ENCODE results near the gene ECM1. TPM values are rescaled to one million over a fixed set of nuclear protein-coding genes. Genes with fewer than 3 reads are reported as not detected.

Gene ECM1
- total RNA-seq, 2 experiments from 2014 or later = 2.0 to 3.8 TPM

DNA sequence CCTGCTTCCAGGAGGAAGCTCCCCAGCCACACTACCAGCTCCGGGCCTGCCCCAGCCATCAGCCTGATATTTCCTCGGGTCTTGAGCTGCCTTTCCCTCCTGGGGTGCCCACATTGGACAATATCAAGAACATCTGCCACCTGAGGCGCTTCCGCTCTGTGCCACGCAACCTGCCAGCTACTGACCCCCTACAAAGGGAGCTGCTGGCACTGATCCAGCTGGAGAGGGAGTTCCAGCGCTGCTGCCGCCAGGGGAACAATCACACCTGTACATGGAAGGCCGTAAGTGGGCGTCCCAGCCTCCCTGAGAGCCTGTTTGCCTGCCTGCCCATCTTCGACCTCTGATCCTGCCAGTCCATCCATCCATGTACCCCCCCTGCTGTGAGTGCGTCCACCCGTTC lies 3.6 kb downstream of the ECM1 start:
- Histone ChIP-seq H3K27ac (ENCODE audit: low read depth, low read length, poor library complexity, severe bottlenecking) (no peak overlapping the region), H3K9me2 (ENCODE audit: insufficient read depth, low read length) (no peaks in the 10 kb centered on the region), H3K4me1 (ENCODE audit: insufficient read depth, low read length, poor library complexity, severe bottlenecking) (peaks cover 21% of the 10 kb centered on the region), H3K36me3 (ENCODE audit: insufficient read depth, low read length) (peaks cover 11% of the 10 kb centered on the region; the same call in 1 of the 2 replicates), H3K9me3 (ENCODE audit: low read length) (no peaks in the 10 kb centered on the region), H3K79me2 (ENCODE audit: insufficient read depth, low read depth, low read length) (no peaks in the 10 kb centered on the region), H3K4me2 (ENCODE audit: low read length) (no peak overlapping the region), H2AFZ (ENCODE audit: low read length) (no peak overlapping the region), H3K4me3 (ENCODE audit: low read depth, low read length, poor library complexity, severe bottlenecking) (no peak overlapping the region), H4K20me1 (ENCODE audit: insufficient read depth, low read length) (no peaks in the 10 kb centered on the region)
- ChIA-PET CTCF (ENCODE audit: unreplicated experiment) (no interaction called here), POLR2A (interaction anchor here (0.6 kb wide), 1 partner anchor 107 kb away, joined by 4 read pairs; no protein-coding TSS in a partner anchor)
- TF ChIP-seq, protein P1, sequence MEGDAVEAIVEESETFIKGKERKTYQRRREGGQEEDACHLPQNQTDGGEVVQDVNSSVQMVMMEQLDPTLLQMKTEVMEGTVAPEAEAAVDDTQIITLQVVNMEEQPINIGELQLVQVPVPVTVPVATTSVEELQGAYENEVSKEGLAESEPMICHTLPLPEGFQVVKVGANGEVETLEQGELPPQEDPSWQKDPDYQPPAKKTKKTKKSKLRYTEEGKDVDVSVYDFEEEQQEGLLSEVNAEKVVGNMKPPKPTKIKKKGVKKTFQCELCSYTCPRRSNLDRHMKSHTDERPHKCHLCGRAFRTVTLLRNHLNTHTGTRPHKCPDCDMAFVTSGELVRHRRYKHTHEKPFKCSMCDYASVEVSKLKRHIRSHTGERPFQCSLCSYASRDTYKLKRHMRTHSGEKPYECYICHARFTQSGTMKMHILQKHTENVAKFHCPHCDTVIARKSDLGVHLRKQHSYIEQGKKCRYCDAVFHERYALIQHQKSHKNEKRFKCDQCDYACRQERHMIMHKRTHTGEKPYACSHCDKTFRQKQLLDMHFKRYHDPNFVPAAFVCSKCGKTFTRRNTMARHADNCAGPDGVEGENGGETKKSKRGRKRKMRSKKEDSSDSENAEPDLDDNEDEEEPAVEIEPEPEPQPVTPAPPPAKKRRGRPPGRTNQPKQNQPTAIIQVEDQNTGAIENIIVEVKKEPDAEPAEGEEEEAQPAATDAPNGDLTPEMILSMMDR (conservative IDR thresholded peaks at IDR 0.05; ENCODE audit: low read length) = no peak
- TF ChIP-seq EZH2phosphoT487 (IDR thresholded peaks at IDR 0.05; ENCODE audit: borderline replicate concordance, low read depth, low read length) = no peak
- no peak for DNase-seq (ENCODE audit: low spot score)
- intact Hi-C loops (cut with micrococcal nuclease; ENCODE audit: unreplicated experiment) = no loop called here
- no TSS peak for BruUV-seq (replicated peaks)

DNA sequence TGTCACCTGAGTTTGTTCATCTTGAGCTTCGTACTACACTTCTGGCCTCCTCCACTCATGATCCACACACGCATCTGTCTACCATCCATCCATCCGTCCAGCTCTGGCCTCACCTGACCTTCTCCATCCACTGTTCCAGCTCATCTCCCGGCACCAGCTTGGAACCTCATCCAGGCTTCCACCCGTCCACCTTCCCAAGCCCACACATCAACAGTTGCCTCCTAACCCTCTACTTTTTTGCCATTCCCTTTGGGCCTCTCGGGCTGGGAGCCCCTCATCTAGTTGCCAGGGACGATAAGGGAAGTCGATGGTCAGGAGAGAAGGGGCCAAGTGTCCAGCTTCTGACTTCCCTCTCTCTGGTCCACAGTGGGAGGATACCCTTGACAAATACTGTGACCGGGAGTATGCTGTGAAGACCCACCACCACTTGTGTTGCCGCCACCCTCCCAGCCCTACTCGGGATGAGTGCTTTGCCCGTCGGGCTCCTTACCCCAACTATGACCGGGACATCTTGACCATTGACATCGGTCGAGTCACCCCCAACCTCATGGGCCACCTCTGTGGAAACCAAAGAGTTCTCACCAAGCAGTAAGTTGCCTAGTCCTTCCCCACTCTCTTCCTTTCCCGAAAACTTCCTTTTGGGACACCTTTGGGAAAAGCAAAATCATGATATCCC lies 4.2 kb downstream of the ECM1 start:
- ChIA-PET CTCF (ENCODE audit: unreplicated experiment) (no interaction called here), POLR2A (interaction anchor here (0.6 kb wide), 1 partner anchor 106 kb away, joined by 4 read pairs; no protein-coding TSS in a partner anchor)
- Histone ChIP-seq H3K27ac (ENCODE audit: low read depth, low read length, poor library complexity, severe bottlenecking) (no peak overlapping the region), H3K79me2 (ENCODE audit: insufficient read depth, low read depth, low read length) (no peaks in the 10 kb centered on the region), H4K20me1 (ENCODE audit: insufficient read depth, low read length) (no peaks in the 10 kb centered on the region), H3K4me3 (ENCODE audit: low read depth, low read length, poor library complexity, severe bottlenecking) (no peak overlapping the region), H3K4me2 (ENCODE audit: low read length) (no peak overlapping the region), H3K36me3 (ENCODE audit: insufficient read depth, low read length) (peaks cover 6% of the 10 kb centered on the region; the same call in 1 of the 2 replicates), H3K9me3 (ENCODE audit: low read length) (no peaks in the 10 kb centered on the region), H2AFZ (ENCODE audit: low read length) (no peak overlapping the region), H3K4me1 (ENCODE audit: insufficient read depth, low read length, poor library complexity, severe bottlenecking) (peaks cover 27% of the 10 kb centered on the region), H3K9me2 (ENCODE audit: insufficient read depth, low read length) (no peaks in the 10 kb centered on the region)
- intact Hi-C loops (cut with micrococcal nuclease; ENCODE audit: unreplicated experiment) = no loop called here
- BruUV-seq (replicated peaks) = no TSS peak
- TF ChIP-seq, protein P1 (conservative IDR thresholded peaks at IDR 0.05; ENCODE audit: low read length) = no peak
- TF ChIP-seq EZH2phosphoT487 (IDR thresholded peaks at IDR 0.05; ENCODE audit: borderline replicate concordance, low read depth, low read length) = no peak
- no peak for DNase-seq (ENCODE audit: low spot score)

DNA sequence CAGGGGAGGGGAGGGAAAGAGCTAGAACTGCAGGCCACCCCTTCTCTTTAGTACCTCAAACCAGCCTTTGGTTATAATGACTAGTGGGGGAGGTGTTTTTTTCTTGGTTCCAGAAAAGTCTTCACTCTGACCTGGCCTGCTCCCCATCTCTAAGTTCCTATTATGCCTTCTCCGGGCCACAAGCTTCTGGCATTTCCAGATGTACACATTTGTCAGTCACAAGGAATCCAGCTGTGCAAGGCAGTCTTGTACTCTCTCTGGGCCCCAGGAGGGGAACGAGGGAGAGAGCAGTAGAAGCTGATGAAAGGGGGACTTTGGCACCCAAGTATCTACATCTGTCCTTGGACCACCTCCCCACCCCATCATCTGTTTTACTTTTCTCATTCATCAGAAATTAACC lies 4.9 kb downstream of the ECM1 start:
- H3K36me3 ChIP-seq (ENCODE audit: insufficient read depth, low read length) = peaks cover 5% of the 10 kb centered on the region; the same call in 1 of the 2 replicates
- H3K4me2 ChIP-seq (ENCODE audit: low read length) = no peak overlapping the region
- peaks cover 34% of the 10 kb centered on the region for H3K4me1 ChIP-seq (ENCODE audit: insufficient read depth, low read length, poor library complexity, severe bottlenecking)
- H3K4me3 ChIP-seq (ENCODE audit: low read depth, low read length, poor library complexity, severe bottlenecking) = no peak overlapping the region
- ChIA-PET POLR2A (no interaction called here), CTCF (ENCODE audit: unreplicated experiment) (no interaction called here)
- no peaks in the 10 kb centered on the region for H3K79me2 ChIP-seq (ENCODE audit: insufficient read depth, low read depth, low read length)
- DNase-seq (ENCODE audit: low spot score) = no peak
- no TSS peak for BruUV-seq (replicated peaks)
- H3K9me2 ChIP-seq (ENCODE audit: insufficient read depth, low read length) = no peaks in the 10 kb centered on the region
- no peak overlapping the region for H2AFZ ChIP-seq (ENCODE audit: low read length)
- H4K20me1 ChIP-seq (ENCODE audit: insufficient read depth, low read length) = no peaks in the 10 kb centered on the region
- no peaks in the 10 kb centered on the region for H3K9me3 ChIP-seq (ENCODE audit: low read length)
- intact Hi-C loops (cut with micrococcal nuclease; ENCODE audit: unreplicated experiment) = no loop called here
- TF ChIP-seq, protein P1 (conservative IDR thresholded peaks at IDR 0.05; ENCODE audit: low read length) = no peak
- no peak for TF ChIP-seq EZH2phosphoT487 (IDR thresholded peaks at IDR 0.05; ENCODE audit: borderline replicate concordance, low read depth, low read length)
- no peak overlapping the region for H3K27ac ChIP-seq (ENCODE audit: low read depth, low read length, poor library complexity, severe bottlenecking)

All from OCI-LY7 (cell line).